Subcutaneous abdominal adipose tissue (tissue), 5 donors: ENCODE measurements around the gene JMJD1C.
"Not testable (repeated sequence)": the region's sequence is repeated elsewhere in the genome, so short reads cannot be mapped to it uniquely, and the experiment has no call there.

Experiments used
- H3K27ac ChIP-seq: one replicate; pipeline ENCODE4 v1.7.0; 2013; ENCODE audit warnings: low read depth, mild to moderate bottlenecking, inconsistent platforms, low read length, moderate library complexity
- H3K27me3 ChIP-seq, 5 donors: one replicate each; pipeline ENCODE4 v1.7.0; 2013; ENCODE audit warnings: low read length in 5 of 5, inconsistent platforms in 1 of 5; ENCODE audit not compliant: control insufficient read depth in 5 of 5, insufficient read depth in 4 of 5
- H3K36me3 ChIP-seq, 5 donors: one replicate each; pipeline ENCODE4 v1.7.0; 2013; ENCODE audit warnings: low read length in 5 of 5; ENCODE audit not compliant: control insufficient read depth in 5 of 5, insufficient read depth in 5 of 5
- H3K4me1 ChIP-seq, 5 donors: one replicate each; pipeline ENCODE4 v1.7.0; 2013; ENCODE audit warnings: low read length in 5 of 5, mild to moderate bottlenecking in 3 of 5, moderate library complexity in 1 of 5; ENCODE audit not compliant: control insufficient read depth in 5 of 5, insufficient read depth in 5 of 5
- H3K4me3 ChIP-seq, 5 donors: one replicate each; pipeline ENCODE4 v1.7.0; 2013; ENCODE audit warnings: low read length in 5 of 5, low read depth in 1 of 5
- H3K9ac ChIP-seq, 5 donors: one replicate each; pipeline ENCODE4 v1.7.0; 2013; ENCODE audit warnings: low read length in 5 of 5, mild to moderate bottlenecking in 4 of 5, moderate library complexity in 3 of 5
- H3K9me3 ChIP-seq, 5 donors: one replicate each; pipeline ENCODE4 v1.7.0; 2013; ENCODE audit warnings: low read length in 5 of 5; ENCODE audit not compliant: control insufficient read depth in 5 of 5
- donor health status: healthy.
- donor health status: healthy.
- donor health status: healthy.
- donor health status: healthy.
- donor health status: healthy.

Gene JMJD1C

GRCh38 chr10:63292847-63293246, 172.9 kb downstream of the JMJD1C start:
- not testable (repeated sequence) for H3K36me3 ChIP-seq, H3K27me3 ChIP-seq, H3K4me1 ChIP-seq, H3K27ac ChIP-seq, H3K4me3 ChIP-seq, H3K9me3 ChIP-seq, H3K9ac ChIP-seq

- Histone ChIP-seq H3K9me3 (no peaks in the 10 kb centered on the region), H3K4me3 (no peak overlapping the region), H3K27ac (no peak overlapping the region), H3K4me1 (peaks cover 0 to 4% (median 0%) of the 10 kb centered on the region in 5 donors), H3K27me3 (no peaks in the 10 kb centered on the region), H3K36me3 (no peaks in the 10 kb centered on the region), H3K9ac (no peak overlapping the region)
Observed at GRCh38 chr10:63288170-63288569, 177.6 kb downstream of the JMJD1C start.

- peaks cover 0 to 4% (median 0%) of the 10 kb centered on the region in 5 donors for H3K4me1 ChIP-seq
- H3K9me3 ChIP-seq: no peaks in the 10 kb centered on the region
- no peak overlapping the region for H3K9ac ChIP-seq
- H3K36me3 ChIP-seq: no peaks in the 10 kb centered on the region
- H3K27me3 ChIP-seq: no peaks in the 10 kb centered on the region
- no peak overlapping the region for H3K4me3 ChIP-seq
- no peak overlapping the region for H3K27ac ChIP-seq
Observed at GRCh38 chr10:63286754-63287264, 179.0 kb downstream of the JMJD1C start.

GRCh38 chr10:63286340-63286739, 179.4 kb downstream of the JMJD1C start:
- no peak overlapping the region for H3K9ac ChIP-seq
- H3K9me3 ChIP-seq: no peaks in the 10 kb centered on the region
- H3K27ac ChIP-seq: no peak overlapping the region
- no peaks in the 10 kb centered on the region for H3K36me3 ChIP-seq
- no peaks in the 10 kb centered on the region for H3K27me3 ChIP-seq
- H3K4me3 ChIP-seq: no peak overlapping the region
- peaks cover 0 to 4% (median 0%) of the 10 kb centered on the region in 5 donors for H3K4me1 ChIP-seq

- H3K4me1 ChIP-seq, H3K27ac ChIP-seq: not testable (repeated sequence)
Observed at GRCh38 chr10:63283901-63284300, 181.9 kb downstream of the JMJD1C start.

GRCh38 chr10:63283093-63283492, 182.7 kb downstream of the JMJD1C start:
- Histone ChIP-seq H3K9ac (no peak overlapping the region), H3K4me1 (peaks cover 0 to 4% (median 0%) of the 10 kb centered on the region in 5 donors), H3K9me3 (no peaks in the 10 kb centered on the region), H3K36me3 (no peaks in the 10 kb centered on the region), H3K27ac (no peak overlapping the region), H3K4me3 (no peak overlapping the region), H3K27me3 (no peaks in the 10 kb centered on the region)

More at GRCh38 chr10:63283901-63284300, 181.9 kb downstream of the JMJD1C start:
- H3K36me3 ChIP-seq, H3K27me3 ChIP-seq, H3K9ac ChIP-seq, H3K9me3 ChIP-seq, H3K4me3 ChIP-seq: not testable (repeated sequence)

- Histone ChIP-seq H3K9me3 (no peaks in the 10 kb centered on the region), H3K4me3 (no peak overlapping the region), H3K36me3 (no peaks in the 10 kb centered on the region), H3K4me1 (peaks cover 0 to 4% (median 0%) of the 10 kb centered on the region in 5 donors), H3K27me3 (no peaks in the 10 kb centered on the region), H3K9ac (no peak overlapping the region), H3K27ac (no peak overlapping the region)
Observed at GRCh38 chr10:63281967-63282366, 183.8 kb downstream of the JMJD1C start.

- no peak overlapping the region for H3K4me3 ChIP-seq
- H3K9ac ChIP-seq: no peak overlapping the region
- H3K36me3 ChIP-seq: no peaks in the 10 kb centered on the region
- H3K4me1 ChIP-seq: peaks cover 0 to 4% (median 0%) of the 10 kb centered on the region in 5 donors
- H3K27ac ChIP-seq: no peak overlapping the region
- H3K27me3 ChIP-seq: no peaks in the 10 kb centered on the region
- no peaks in the 10 kb centered on the region for H3K9me3 ChIP-seq
Observed at GRCh38 chr10:63280386-63280785, 185.4 kb downstream of the JMJD1C start.

GRCh38 chr10:63275094-63275493, 190.7 kb downstream of the JMJD1C start:
- Histone ChIP-seq H3K27me3 (no peaks in the 10 kb centered on the region), H3K36me3 (no peaks in the 10 kb centered on the region), H3K9me3 (no peaks in the 10 kb centered on the region), H3K4me3 (no peak overlapping the region), H3K9ac (no peak overlapping the region), H3K27ac (no peak overlapping the region), H3K4me1 (peaks cover 0 to 13% (median 11%) of the 10 kb centered on the region in 5 donors)

GRCh38 chr10:63273577-63273976, 192.2 kb downstream of the JMJD1C start:
- peaks cover 0 to 15% (median 12%) of the 10 kb centered on the region in 5 donors for H3K4me1 ChIP-seq
- H3K36me3 ChIP-seq: no peaks in the 10 kb centered on the region
- no peak overlapping the region for H3K4me3 ChIP-seq
- H3K9me3 ChIP-seq: no peaks in the 10 kb centered on the region
- H3K27ac ChIP-seq: peak overlapping the region; percentile 21
- peak overlapping the region in 1 of 5 donors; percentile 25 for H3K9ac ChIP-seq
- H3K27me3 ChIP-seq: no peaks in the 10 kb centered on the region
